ENCODE results near the gene KANSL1. TPM values are rescaled to one million over a fixed set of nuclear protein-coding genes. Genes with fewer than 3 reads are reported as not detected.

The KANSL1 gene
- total RNA-seq, 1 donor from 2014 or later: 106 TPM

DNA sequence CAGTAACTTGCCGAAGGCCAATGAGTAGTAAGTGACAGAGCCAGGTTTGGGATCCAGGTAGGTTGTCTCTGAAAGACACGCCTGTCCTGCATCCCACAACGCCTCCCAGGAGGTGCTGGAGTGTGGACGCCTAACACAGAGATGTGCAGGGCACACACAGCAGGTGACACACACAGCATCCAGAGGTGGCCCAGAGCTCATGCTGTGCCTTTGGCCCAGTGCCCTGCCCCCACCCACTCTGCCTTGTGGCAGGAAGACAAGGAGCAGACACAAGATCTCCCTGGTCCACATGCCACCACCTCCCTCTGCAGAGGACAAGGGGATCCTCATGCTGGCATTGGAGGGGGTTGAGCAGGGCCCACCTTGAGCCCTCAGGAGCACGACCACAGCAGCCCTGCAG lies 208.9 kb downstream of the KANSL1 start:
- no peaks in the 10 kb centered on the region for H3K27me3 ChIP-seq (ENCODE audit: control insufficient read depth, insufficient read depth, low read length)
- TF ChIP-seq, protein P1, sequence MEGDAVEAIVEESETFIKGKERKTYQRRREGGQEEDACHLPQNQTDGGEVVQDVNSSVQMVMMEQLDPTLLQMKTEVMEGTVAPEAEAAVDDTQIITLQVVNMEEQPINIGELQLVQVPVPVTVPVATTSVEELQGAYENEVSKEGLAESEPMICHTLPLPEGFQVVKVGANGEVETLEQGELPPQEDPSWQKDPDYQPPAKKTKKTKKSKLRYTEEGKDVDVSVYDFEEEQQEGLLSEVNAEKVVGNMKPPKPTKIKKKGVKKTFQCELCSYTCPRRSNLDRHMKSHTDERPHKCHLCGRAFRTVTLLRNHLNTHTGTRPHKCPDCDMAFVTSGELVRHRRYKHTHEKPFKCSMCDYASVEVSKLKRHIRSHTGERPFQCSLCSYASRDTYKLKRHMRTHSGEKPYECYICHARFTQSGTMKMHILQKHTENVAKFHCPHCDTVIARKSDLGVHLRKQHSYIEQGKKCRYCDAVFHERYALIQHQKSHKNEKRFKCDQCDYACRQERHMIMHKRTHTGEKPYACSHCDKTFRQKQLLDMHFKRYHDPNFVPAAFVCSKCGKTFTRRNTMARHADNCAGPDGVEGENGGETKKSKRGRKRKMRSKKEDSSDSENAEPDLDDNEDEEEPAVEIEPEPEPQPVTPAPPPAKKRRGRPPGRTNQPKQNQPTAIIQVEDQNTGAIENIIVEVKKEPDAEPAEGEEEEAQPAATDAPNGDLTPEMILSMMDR (IDR thresholded peaks at IDR 0.05; ENCODE audit: insufficient read depth, low read length, severe bottlenecking): no peak
- DNase-seq (ENCODE audit: low read depth) (no peak), FAIRE-seq (no peak)
- no peak overlapping the region for H3K4me3 ChIP-seq (ENCODE audit: low read depth, low read length)
- no peaks in the 10 kb centered on the region for H3K36me3 ChIP-seq (ENCODE audit: control insufficient read depth, insufficient read depth, low read length)

DNA sequence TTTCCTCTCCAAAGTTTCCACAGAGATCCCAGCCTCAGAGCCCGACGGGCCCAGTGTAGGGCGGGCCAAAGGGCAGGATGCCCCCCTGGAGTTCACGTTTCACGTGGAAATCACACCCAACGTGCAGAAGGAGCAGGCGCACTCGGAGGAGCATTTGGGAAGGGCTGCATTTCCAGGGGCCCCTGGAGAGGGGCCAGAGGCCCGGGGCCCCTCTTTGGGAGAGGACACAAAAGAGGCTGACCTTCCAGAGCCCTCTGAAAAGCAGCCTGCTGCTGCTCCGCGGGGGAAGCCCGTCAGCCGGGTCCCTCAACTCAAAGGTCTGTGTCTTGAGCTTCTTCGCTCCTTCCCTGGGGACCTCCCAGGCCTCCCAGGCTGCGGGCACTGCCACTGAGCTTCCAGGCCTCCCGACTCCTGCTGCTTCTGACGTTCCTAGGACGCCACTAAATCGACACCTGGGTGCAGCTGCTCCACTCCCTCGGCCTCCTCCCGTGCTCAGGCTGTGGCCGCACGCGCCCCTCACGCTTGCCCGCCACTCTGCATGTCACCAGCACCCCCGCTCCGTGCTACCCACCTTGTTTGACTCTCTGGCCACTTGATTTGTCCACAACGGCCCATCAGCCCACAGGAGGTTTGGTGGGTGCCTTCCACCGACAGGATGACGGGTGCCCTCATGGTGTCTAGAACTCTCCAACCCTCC lies 209.5 kb downstream of the KANSL1 start:
- no peak for DNase-seq (ENCODE audit: low read depth)
- no peaks in the 10 kb centered on the region for H3K36me3 ChIP-seq (ENCODE audit: control insufficient read depth, insufficient read depth, low read length)
- FAIRE-seq: no peak
- H3K4me3 ChIP-seq (ENCODE audit: low read depth, low read length): no peak overlapping the region
- H3K27me3 ChIP-seq (ENCODE audit: control insufficient read depth, insufficient read depth, low read length): no peaks in the 10 kb centered on the region
- TF ChIP-seq, protein P1 (IDR thresholded peaks at IDR 0.05; ENCODE audit: insufficient read depth, low read length, severe bottlenecking): no peak

DNA sequence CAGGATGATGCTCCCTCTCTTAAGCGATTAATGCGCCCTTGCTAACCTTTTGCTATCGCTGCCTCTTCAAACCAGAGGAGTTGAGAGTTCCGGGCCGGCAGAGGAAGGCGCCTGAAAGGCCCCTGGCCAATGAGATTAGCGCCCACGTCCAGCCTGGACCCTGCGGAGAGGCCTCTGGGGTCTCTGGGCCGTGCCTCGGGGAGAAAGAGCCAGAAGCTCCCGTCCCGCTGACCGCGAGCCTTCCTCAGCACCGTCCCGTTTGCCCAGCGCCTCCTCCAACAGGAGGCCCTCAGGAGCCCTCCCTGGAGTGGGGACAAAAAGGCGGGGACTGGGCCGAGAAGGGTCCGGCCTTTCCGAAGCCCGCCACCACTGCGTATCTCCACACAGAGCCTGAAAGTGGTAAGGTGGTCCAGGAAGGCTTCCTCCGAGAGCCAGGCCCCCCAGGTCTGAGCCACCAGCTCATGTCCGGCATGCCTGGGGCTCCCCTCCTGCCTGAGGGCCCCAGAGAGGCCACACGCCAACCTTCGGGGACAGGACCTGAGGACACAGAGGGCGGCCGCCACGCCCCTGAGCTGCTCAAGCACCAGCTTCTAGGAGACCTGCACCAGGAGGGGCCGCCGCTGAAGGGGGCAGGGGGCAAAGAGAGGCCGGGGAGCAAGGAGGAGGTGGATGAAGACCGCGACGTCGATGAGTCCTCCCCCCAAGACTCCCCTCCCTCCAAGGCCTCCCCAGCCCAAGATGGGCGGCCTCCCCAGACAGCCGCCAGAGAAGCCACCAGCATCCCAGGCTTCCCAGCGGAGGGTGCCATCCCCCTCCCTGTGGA lies 210.2 kb downstream of the KANSL1 start:
- no peak for FAIRE-seq
- Histone ChIP-seq H3K36me3 (ENCODE audit: control insufficient read depth, insufficient read depth, low read length) (no peaks in the 10 kb centered on the region), H3K27me3 (ENCODE audit: control insufficient read depth, insufficient read depth, low read length) (no peaks in the 10 kb centered on the region), H3K4me3 (ENCODE audit: low read depth, low read length) (no peak overlapping the region)
- TF ChIP-seq, protein P1 (IDR thresholded peaks at IDR 0.05; ENCODE audit: insufficient read depth, low read length, severe bottlenecking): no peak
- DNase-seq (ENCODE audit: low read depth): no peak

DNA sequence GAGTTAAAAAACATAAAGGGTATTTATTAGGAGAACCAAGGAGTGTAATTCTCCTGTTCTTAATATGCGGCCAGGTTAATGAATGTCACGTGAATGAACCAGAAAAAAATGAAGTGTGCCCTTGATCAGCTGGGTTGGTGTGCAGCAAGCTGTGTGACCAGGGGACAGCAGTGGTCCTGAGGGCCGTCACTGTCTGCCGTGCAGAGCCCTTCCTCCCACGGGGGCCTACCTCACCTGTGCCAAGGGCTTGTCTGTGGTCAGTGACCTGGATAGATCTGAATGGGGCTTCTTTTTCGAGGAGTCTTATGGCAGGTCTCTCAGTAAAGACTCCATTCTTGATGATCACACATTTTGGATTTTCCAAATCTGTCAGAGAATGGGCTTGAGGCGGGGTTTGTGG lies 211.9 kb downstream of the KANSL1 start:
- H3K27me3 ChIP-seq (ENCODE audit: control insufficient read depth, insufficient read depth, low read length): no peaks in the 10 kb centered on the region
- DNase-seq (ENCODE audit: low read depth) (no peak), FAIRE-seq (no peak)
- H3K4me3 ChIP-seq (ENCODE audit: low read depth, low read length): no peak overlapping the region
- H3K36me3 ChIP-seq (ENCODE audit: control insufficient read depth, insufficient read depth, low read length): no peaks in the 10 kb centered on the region
- TF ChIP-seq, protein P1 (IDR thresholded peaks at IDR 0.05; ENCODE audit: insufficient read depth, low read length, severe bottlenecking): no peak

DNA sequence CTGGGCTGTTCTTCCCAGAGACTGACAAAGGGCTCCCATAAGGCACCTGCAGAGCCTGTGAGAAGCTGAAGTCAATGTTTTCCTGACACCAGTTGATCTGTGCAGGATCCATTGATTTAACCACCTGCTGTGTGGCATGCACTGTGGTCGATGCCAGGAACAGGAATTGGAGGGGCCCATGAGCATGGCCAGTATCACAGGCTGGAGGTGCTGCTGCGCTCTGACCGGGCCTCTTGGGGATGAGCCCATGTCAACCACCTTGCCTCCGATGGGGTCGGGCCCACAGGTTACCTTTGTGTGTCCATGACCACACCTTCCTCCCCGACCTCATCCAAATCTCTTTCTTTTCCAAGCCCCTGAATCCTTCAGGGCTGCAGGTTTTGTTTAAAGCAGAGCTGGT lies 212.4 kb downstream of the KANSL1 start:
- FAIRE-seq (no peak), DNase-seq (ENCODE audit: low read depth) (no peak)
- Histone ChIP-seq H3K27me3 (ENCODE audit: control insufficient read depth, insufficient read depth, low read length) (no peaks in the 10 kb centered on the region), H3K36me3 (ENCODE audit: control insufficient read depth, insufficient read depth, low read length) (no peaks in the 10 kb centered on the region), H3K4me3 (ENCODE audit: low read depth, low read length) (no peak overlapping the region)
- TF ChIP-seq, protein P1 (IDR thresholded peaks at IDR 0.05; ENCODE audit: insufficient read depth, low read length, severe bottlenecking): no peak

Other genes with a start within 250 kb of the KANSL1 start
- gene STH, start 194.2 kb downstream of the KANSL1 start, total RNA-seq: not detected in 2 replicates
- 1.8 and 1.9 TPM in 2 replicates for gene LRRC37A, start 101.7 kb upstream of the KANSL1 start, total RNA-seq
- 1.5 and 2.1 TPM in 2 replicates for gene ARL17B, start 168.3 kb upstream of the KANSL1 start, total RNA-seq